Neural progenitor cell (in vitro differentiated cells): ENCODE data around the gene JAZF1. TPM values are rescaled to one million over a fixed set of nuclear protein-coding genes. Genes with fewer than 3 reads are reported as not detected.

ENCODE experiments used
- DNase-seq: peaks from one replicate; pipeline ENCODE4 v3.0.0-alpha.2; 2016; ENCODE audit warnings: low spot score
- H2AFZ ChIP-seq: fragments of 200-600 bp; sonication (generic); replicated peaks from 2 replicates; pipeline ENCODE4 v1.6.1; 2016; ENCODE audit warnings: antibody characterized with exemption
- H3F3A ChIP-seq: fragments of 200-600 bp; sonication (generic); 2 replicates; pipeline ENCODE4 v1.6.1; 2016; ENCODE audit warnings: antibody characterized with exemption, low read depth
- H3K27ac ChIP-seq: fragments of 200-600 bp; sonication (generic); 2 replicates; pipeline ENCODE4 v1.5.1; 2016; ENCODE audit warnings: mild to moderate bottlenecking
- H3K27me3 ChIP-seq: fragments of 200-600 bp; sonication (generic); 2 replicates; pipeline ENCODE4 v1.6.1; 2016; ENCODE audit warnings: mild to moderate bottlenecking, moderate library complexity
- H3K36me3 ChIP-seq: fragments of 200-600 bp; sonication (generic); 2 replicates; pipeline ENCODE4 v1.5.1; 2016
- H3K4me1 ChIP-seq: fragments of 200-600 bp; sonication (generic); 2 replicates; pipeline ENCODE4 v1.6.1; 2016; ENCODE audit warnings: mixed run types
- H3K4me2 ChIP-seq: fragments of 200-600 bp; sonication (generic); 2 replicates; pipeline ENCODE4 v1.6.1; 2016
- H3K4me3 ChIP-seq: fragments of 200-600 bp; sonication (generic); 2 replicates; pipeline ENCODE4 v1.5.1; 2016
- H3K79me2 ChIP-seq: fragments of 200-600 bp; sonication (generic); 2 replicates; pipeline ENCODE4 v1.6.1; 2016; ENCODE audit warnings: low read depth
- H3K9ac ChIP-seq: fragments of 200-600 bp; sonication (generic); 2 replicates; pipeline ENCODE4 v1.6.1; 2016
- H3K9me3 ChIP-seq: fragments of 200-600 bp; sonication (generic); 2 replicates; pipeline ENCODE4 v1.5.1; 2016; ENCODE audit warnings: low read depth
- H4K20me1 ChIP-seq: fragments of 200-600 bp; sonication (generic); 2 replicates; pipeline ENCODE4 v1.6.1; 2016; ENCODE audit warnings: low read depth
- H3K27ac Mint-ChIP-seq: 3 replicates; pipeline ENCODE4 v1.8.0; 2021; ENCODE audit warnings: mixed read lengths
- H3K27me3 Mint-ChIP-seq: 2 replicates; pipeline ENCODE4 v1.8.0; 2022; ENCODE audit warnings: low read depth, mild to moderate bottlenecking, inconsistent platforms, moderate library complexity, mixed read lengths; ENCODE audit not compliant: insufficient read depth
- H3K36me3 Mint-ChIP-seq: 3 replicates; pipeline ENCODE4 v1.8.0; 2021; ENCODE audit warnings: mixed read lengths
- H3K4me1 Mint-ChIP-seq: 3 replicates; pipeline ENCODE4 v1.8.0; 2021; ENCODE audit warnings: mixed read lengths
- H3K4me3 Mint-ChIP-seq: 3 replicates; pipeline ENCODE4 v1.8.0; 2021; ENCODE audit warnings: mild to moderate bottlenecking, moderate library complexity, mixed read lengths
- H3K9me3 Mint-ChIP-seq: 3 replicates; pipeline ENCODE4 v1.8.0; 2020; ENCODE audit warnings: mixed read lengths
- CTCF ChIP-seq: fragments of 200-600 bp; sonication (generic); IDR thresholded peaks from 2 replicates; pipeline ENCODE4 v1.5.1; 2017; ENCODE audit warnings: antibody characterized with exemption, mild to moderate bottlenecking
- EZH2 ChIP-seq: fragments of 200-600 bp; sonication (generic); IDR thresholded peaks from 2 replicates; pipeline ENCODE4 v1.6.1; 2017; ENCODE audit warnings: antibody characterized with exemption, mild to moderate bottlenecking, moderate library complexity
- EZH2phosphoT487 ChIP-seq: fragments of 200-600 bp; sonication (generic); IDR thresholded peaks from 2 replicates; pipeline ENCODE4 v1.6.1; 2017; ENCODE audit warnings: antibody characterized with exemption
- total RNA-seq: library from RNA; depleted of rRNA; stranded (reverse); fragments of >200 nt; gene quantifications from 2 replicates; pipeline ENCODE4 v1.2.3, GENCODE V29; 2015; ENCODE audit warnings: low replicate concordance

JAZF1 gene
- total RNA-seq, 1 donor from 2014 or later = 3.1 TPM

- no peaks in the 10 kb centered on the region for H3K4me1 Mint-ChIP-seq
- no peak overlapping the region for H3K27ac Mint-ChIP-seq
These were observed 219.3 kb downstream of the JAZF1 start for GRCh38 chr7:27961255-27961654.

GRCh38 chr7:27960415-27960814, 220.2 kb downstream of the JAZF1 start:
- H3K27me3 ChIP-seq = no peaks in the 10 kb centered on the region
- no peak for DNase-seq
- H3K27me3 Mint-ChIP-seq = no peaks in the 10 kb centered on the region
- no peak overlapping the region for H3K4me3 ChIP-seq
- TF ChIP-seq EZH2 = no peak
- TF ChIP-seq CTCF = no peak
- no peak for TF ChIP-seq EZH2phosphoT487
- no peaks in the 10 kb centered on the region for H3K9me3 Mint-ChIP-seq
- H3K4me3 Mint-ChIP-seq = no peak overlapping the region
- no peak overlapping the region for H3K9ac ChIP-seq
- no peaks in the 10 kb centered on the region for H3K79me2 ChIP-seq
- H2AFZ ChIP-seq = no peak overlapping the region
- H3K4me1 Mint-ChIP-seq = no peaks in the 10 kb centered on the region
- H3K36me3 Mint-ChIP-seq = no peaks in the 10 kb centered on the region
- H4K20me1 ChIP-seq = no peaks in the 10 kb centered on the region
- no peak overlapping the region for H3K4me2 ChIP-seq
- H3K36me3 ChIP-seq = no peaks in the 10 kb centered on the region
- H3K27ac ChIP-seq = no peak overlapping the region
- no peaks in the 10 kb centered on the region for H3K9me3 ChIP-seq
- no peaks in the 10 kb centered on the region for H3F3A ChIP-seq
- no peak overlapping the region for H3K27ac Mint-ChIP-seq
- no peaks in the 10 kb centered on the region for H3K4me1 ChIP-seq

More at GRCh38 chr7:27961255-27961654, 219.3 kb downstream of the JAZF1 start:
- no peak for DNase-seq
- Histone ChIP-seq H3K4me3 (no peak overlapping the region), H3K36me3 (no peaks in the 10 kb centered on the region), H3K27me3 (no peaks in the 10 kb centered on the region), H3K4me2 (no peak overlapping the region), H3K9ac (no peak overlapping the region), H3K79me2 (no peaks in the 10 kb centered on the region), H2AFZ (no peak overlapping the region), H4K20me1 (no peaks in the 10 kb centered on the region), H3K27ac (no peak overlapping the region), H3K4me1 (no peaks in the 10 kb centered on the region), H3F3A (no peaks in the 10 kb centered on the region), H3K9me3 (no peaks in the 10 kb centered on the region)
- TF ChIP-seq EZH2 (no peak), CTCF (no peak), EZH2phosphoT487 (no peak)
- no peaks in the 10 kb centered on the region for H3K9me3 Mint-ChIP-seq
- no peaks in the 10 kb centered on the region for H3K36me3 Mint-ChIP-seq
- no peaks in the 10 kb centered on the region for H3K27me3 Mint-ChIP-seq
- H3K4me3 Mint-ChIP-seq = no peak overlapping the region

GRCh38 chr7:27958933-27959548, 221.6 kb downstream of the JAZF1 start:
- Mint-ChIP-seq H3K4me1 (no peaks in the 10 kb centered on the region), H3K27me3 (peaks cover under 1% of the 10 kb centered on the region), H3K4me3 (no peak overlapping the region), H3K9me3 (no peaks in the 10 kb centered on the region), H3K27ac (no peak overlapping the region), H3K36me3 (no peaks in the 10 kb centered on the region)
- Histone ChIP-seq H3F3A (no peaks in the 10 kb centered on the region), H3K4me2 (no peak overlapping the region), H2AFZ (no peak overlapping the region), H3K9ac (no peak overlapping the region), H3K27me3 (no peaks in the 10 kb centered on the region), H3K4me3 (no peak overlapping the region), H3K27ac (no peak overlapping the region), H3K4me1 (no peaks in the 10 kb centered on the region), H3K9me3 (no peaks in the 10 kb centered on the region), H4K20me1 (no peaks in the 10 kb centered on the region), H3K36me3 (no peaks in the 10 kb centered on the region), H3K79me2 (no peaks in the 10 kb centered on the region)
- TF ChIP-seq EZH2 (no peak), EZH2phosphoT487 (no peak), CTCF (no peak)
- no peak for DNase-seq
